CD4-positive, alpha-beta T cell (primary cell): ENCODE results near the gene KCNIP4. TPM values are rescaled to one million over a fixed set of nuclear protein-coding genes. Genes with fewer than 3 reads are reported as not detected.

Source experiments
- ATAC-seq: fragments of 200-7000 bp; cut with Tn5 transposase; one replicate; pipeline ENCODE4 v1.10.0; 2022; ENCODE audit warnings: mild to moderate bottlenecking; ENCODE audit not compliant: poor library complexity
- CTCF ChIA-PET: fragments of 350-600 bp; sonication (Branson Sonifier 250); formaldehyde crosslinking; loops from one replicate; lab custom pipeline; 2021; ENCODE audit warnings: antibody characterized with exemption, inconsistent platforms; lab: Charles Lee
- POLR2A ChIA-PET: fragments of 350-600 bp; sonication (Branson Sonifier 250); formaldehyde crosslinking; loops from one replicate; lab custom pipeline; 2021; ENCODE audit warnings: antibody characterized with exemption, inconsistent platforms; lab: Charles Lee
- DNase-seq, 14 experiments: peaks; one replicate each; pipeline ENCODE4 v3.0.0-alpha.2; 2013 to 2020; ENCODE audit warnings: mixed read lengths in 2 of 14
- H3K27ac ChIP-seq, 2 donors: one replicate each; pipeline versions ENCODE4 v1.5.1 to v1.7.0; 2013; ENCODE audit warnings: low read length in 2 of 2, low read depth in 1 of 2, mild to moderate bottlenecking in 1 of 2
- H3K27me3 ChIP-seq, 2 experiments: 1 replicate in 1 of 2; 2 replicates in 1 of 2; pipeline versions ENCODE4 v1.6.1 to v1.7.0; 2013; ENCODE audit warnings: low read length in 2 of 2, control low read depth in 1 of 2, mild to moderate bottlenecking in 1 of 2, moderate library complexity in 1 of 2; ENCODE audit not compliant: insufficient read depth in 2 of 2, control insufficient read depth in 1 of 2
- H3K36me3 ChIP-seq: one replicate; pipeline ENCODE4 v1.6.1; 2013; ENCODE audit warnings: low read length, control low read depth; ENCODE audit not compliant: insufficient read depth
- H3K4me1 ChIP-seq: one replicate; pipeline ENCODE4 v1.6.1; 2013; ENCODE audit warnings: low read length, control low read depth; ENCODE audit not compliant: insufficient read depth
- H3K4me3 ChIP-seq: one replicate; pipeline ENCODE4 v1.5.1; 2013; ENCODE audit warnings: mild to moderate bottlenecking, low read length, moderate library complexity
- H3K9me3 ChIP-seq, 2 experiments: 1 replicate in 1 of 2; 2 replicates in 1 of 2; pipeline versions ENCODE4 v1.6.1 to v1.7.0; 2013; ENCODE audit warnings: low read length in 2 of 2, mild to moderate bottlenecking in 2 of 2, control low read depth in 1 of 2, moderate library complexity in 1 of 2; ENCODE audit not compliant: control insufficient read depth in 1 of 2, insufficient read depth in 1 of 2
- H3K27ac Mint-ChIP-seq: one replicate; pipeline ENCODE4 v1.8.0; 2020; ENCODE audit warnings: mixed read lengths
- H3K27me3 Mint-ChIP-seq: one replicate; pipeline ENCODE4 v1.8.0; 2021; ENCODE audit warnings: mixed read lengths
- H3K36me3 Mint-ChIP-seq: one replicate; pipeline ENCODE4 v1.8.0; 2021; ENCODE audit warnings: low read depth, mixed read lengths
- H3K4me1 Mint-ChIP-seq: one replicate; pipeline ENCODE4 v1.8.0; 2021; ENCODE audit warnings: low read depth, mixed read lengths
- H3K4me3 Mint-ChIP-seq: one replicate; pipeline ENCODE4 v1.8.0; 2020; ENCODE audit warnings: mild to moderate bottlenecking, mixed read lengths
- H3K9me3 Mint-ChIP-seq: one replicate; pipeline ENCODE4 v1.8.0; 2020; ENCODE audit warnings: mixed read lengths
- intact Hi-C, 2 experiments: fragments of 100-400 bp; cut with DNase I in 1 of 2; cut with micrococcal nuclease in 1 of 2; formaldehyde crosslinking; loops; one replicate each; pipeline versions ENCODE4 v1.15.1 to v1.9.0; 2023 to 2025; cut with DNase I, micrococcal nuclease
- total RNA-seq, 174 experiments: library from RNA in 2 of 174; stranded (reverse) in 2 of 174; gene quantifications; one replicate each; pipeline ENCODE4 v1.2.3 and lab custom pipeline; 2021 to 2026
- TF ChIP-seq, protein P1 (sequence below): fragments of 200-600 bp; IDR thresholded peaks from one replicate; pipeline ENCODE4 v1.8.0; 2022; ENCODE audit warnings: antibody characterized with exemption, mild to moderate bottlenecking

Gene KCNIP4
- total RNA-seq, 2 experiments from 2014 or later = not detected

DNA sequence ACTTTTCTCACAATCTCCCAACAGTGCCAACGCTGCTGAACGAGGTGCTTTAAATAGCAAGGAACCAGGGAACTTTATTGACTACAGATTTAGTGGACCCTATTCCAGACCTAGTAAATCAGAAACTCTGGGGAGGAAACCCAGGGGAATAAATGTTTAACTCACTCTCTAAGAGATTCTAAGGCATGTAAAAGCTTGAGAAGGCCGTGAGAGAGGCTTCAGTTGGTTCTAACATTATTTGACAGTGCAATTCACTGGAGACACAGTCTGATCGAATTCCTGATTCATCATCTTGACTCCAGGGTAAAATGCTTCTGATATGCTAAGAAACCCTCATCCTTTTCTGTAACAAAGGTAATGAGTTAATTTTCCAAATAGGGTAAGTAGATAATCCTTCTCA lies 494.4 kb downstream of the KCNIP4 start:
- H3K36me3 Mint-ChIP-seq = no peaks in the 10 kb centered on the region
- Histone ChIP-seq H3K27me3 (no peaks in the 10 kb centered on the region), H3K27ac (no peak overlapping the region), H3K9me3 (no peaks in the 10 kb centered on the region), H3K4me1 (no peaks in the 10 kb centered on the region), H3K4me3 (no peak overlapping the region), H3K36me3 (no peaks in the 10 kb centered on the region)
- no peaks in the 10 kb centered on the region for H3K27me3 Mint-ChIP-seq
- CTCF ChIA-PET = no interaction called here
- intact Hi-C loops = no loop called here
- POLR2A ChIA-PET = no interaction called here
- H3K9me3 Mint-ChIP-seq = no peaks in the 10 kb centered on the region
- no peaks in the 10 kb centered on the region for H3K4me1 Mint-ChIP-seq
- no peak for ATAC-seq
- no peak overlapping the region for H3K4me3 Mint-ChIP-seq
- no peak for DNase-seq
- no peak overlapping the region for H3K27ac Mint-ChIP-seq
- TF ChIP-seq, protein P1, sequence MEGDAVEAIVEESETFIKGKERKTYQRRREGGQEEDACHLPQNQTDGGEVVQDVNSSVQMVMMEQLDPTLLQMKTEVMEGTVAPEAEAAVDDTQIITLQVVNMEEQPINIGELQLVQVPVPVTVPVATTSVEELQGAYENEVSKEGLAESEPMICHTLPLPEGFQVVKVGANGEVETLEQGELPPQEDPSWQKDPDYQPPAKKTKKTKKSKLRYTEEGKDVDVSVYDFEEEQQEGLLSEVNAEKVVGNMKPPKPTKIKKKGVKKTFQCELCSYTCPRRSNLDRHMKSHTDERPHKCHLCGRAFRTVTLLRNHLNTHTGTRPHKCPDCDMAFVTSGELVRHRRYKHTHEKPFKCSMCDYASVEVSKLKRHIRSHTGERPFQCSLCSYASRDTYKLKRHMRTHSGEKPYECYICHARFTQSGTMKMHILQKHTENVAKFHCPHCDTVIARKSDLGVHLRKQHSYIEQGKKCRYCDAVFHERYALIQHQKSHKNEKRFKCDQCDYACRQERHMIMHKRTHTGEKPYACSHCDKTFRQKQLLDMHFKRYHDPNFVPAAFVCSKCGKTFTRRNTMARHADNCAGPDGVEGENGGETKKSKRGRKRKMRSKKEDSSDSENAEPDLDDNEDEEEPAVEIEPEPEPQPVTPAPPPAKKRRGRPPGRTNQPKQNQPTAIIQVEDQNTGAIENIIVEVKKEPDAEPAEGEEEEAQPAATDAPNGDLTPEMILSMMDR = no peak

DNA sequence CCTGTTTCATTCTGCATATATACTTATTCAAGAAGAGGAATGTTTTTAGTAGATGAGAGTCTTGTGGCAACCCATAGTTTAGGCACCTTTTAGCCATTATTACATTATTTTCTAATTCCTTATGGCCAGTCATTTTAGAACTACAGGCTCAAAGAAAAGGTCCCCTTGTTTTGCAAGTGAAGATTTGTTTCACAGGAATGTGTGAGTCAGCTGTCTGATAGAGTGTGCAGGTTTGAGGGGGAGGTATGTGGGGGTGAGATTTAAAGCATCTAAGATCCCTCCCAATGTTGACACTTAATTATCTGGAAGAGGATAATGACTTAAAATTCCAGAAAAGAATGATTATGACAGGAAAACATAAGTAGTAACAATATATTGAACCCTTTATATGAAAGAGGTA lies 495.6 kb downstream of the KCNIP4 start:
- no peaks in the 10 kb centered on the region for H3K36me3 Mint-ChIP-seq
- POLR2A ChIA-PET = no interaction called here

DNA sequence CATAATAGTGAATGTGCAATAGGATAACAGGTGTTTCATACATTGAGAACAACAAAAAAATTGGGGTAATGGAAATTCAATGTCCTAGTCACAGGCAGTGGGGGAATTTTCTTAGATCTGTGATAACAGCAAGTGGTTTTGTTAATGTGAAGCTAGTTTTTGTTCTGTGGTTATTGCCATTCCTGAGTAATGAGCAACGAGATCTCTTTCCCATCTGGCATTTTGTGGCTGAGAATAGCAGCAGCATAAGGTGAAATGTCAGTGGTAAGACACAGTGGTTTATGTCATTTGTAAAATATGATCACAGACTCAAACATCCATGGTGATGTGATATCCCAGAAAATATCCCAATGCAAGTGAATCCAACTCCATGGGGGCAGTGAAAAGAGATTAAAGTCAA lies 497.5 kb downstream of the KCNIP4 start:
- TF ChIP-seq, protein P1 = no peak
- ChIA-PET CTCF (no interaction called here), POLR2A (no interaction called here)
- no peak overlapping the region for H3K27ac Mint-ChIP-seq
- H3K4me1 ChIP-seq = no peaks in the 10 kb centered on the region
- peaks cover 2% of the 10 kb centered on the region for H3K9me3 Mint-ChIP-seq
- H3K9me3 ChIP-seq = no peaks in the 10 kb centered on the region
- ATAC-seq (no peak), DNase-seq (no peak)
- no peak overlapping the region for H3K4me3 ChIP-seq
- H3K27me3 ChIP-seq = no peaks in the 10 kb centered on the region
- H3K4me3 Mint-ChIP-seq = no peak overlapping the region
- H3K27me3 Mint-ChIP-seq = no peaks in the 10 kb centered on the region
- no peak overlapping the region for H3K27ac ChIP-seq
- H3K36me3 Mint-ChIP-seq = no peaks in the 10 kb centered on the region
- intact Hi-C loops = no loop called here
- no peaks in the 10 kb centered on the region for H3K4me1 Mint-ChIP-seq
- H3K36me3 ChIP-seq = no peaks in the 10 kb centered on the region

More for the DNA sequence above, 495.6 kb downstream of the KCNIP4 start:
- Mint-ChIP-seq H3K9me3 (no peaks in the 10 kb centered on the region), H3K27me3 (no peaks in the 10 kb centered on the region), H3K4me1 (no peaks in the 10 kb centered on the region), H3K27ac (no peak overlapping the region), H3K4me3 (no peak overlapping the region)
- DNase-seq (no peak), ATAC-seq (no peak)
- Histone ChIP-seq H3K4me3 (no peak overlapping the region), H3K27ac (no peak overlapping the region), H3K27me3 (no peaks in the 10 kb centered on the region), H3K9me3 (no peaks in the 10 kb centered on the region), H3K36me3 (no peaks in the 10 kb centered on the region), H3K4me1 (no peaks in the 10 kb centered on the region)
- TF ChIP-seq, protein P1 = no peak
- CTCF ChIA-PET = no interaction called here
- intact Hi-C loops = no loop called here
